Frontal cortex (tissue), 4 donors: ENCODE data around the gene ADAMTSL5. TPM values are rescaled to one million over a fixed set of nuclear protein-coding genes. Genes with fewer than 3 reads are reported as not detected.
"Not testable (repeated sequence)": the region's sequence is repeated elsewhere in the genome, so short reads cannot be mapped to it uniquely, and the experiment has no call there.

Experiments used
- DNase-seq, 2 donors: peaks; one replicate each; pipeline ENCODE4 v3.0.0; 2012; ENCODE audit warnings: low spot score in 2 of 2
- FAIRE-seq: peaks from 2 replicates; lab custom pipeline; 2012; peaks lifted over from hg19 to GRCh38; lab: Jason Lieb, UNC
- total RNA-seq: library from RNA; depleted of rRNA; stranded (reverse); fragments of >200 nt; gene quantifications from one replicate; pipeline ENCODE4 v1.2.3, GENCODE V29; 2014
- donor health status: control.
- donor health status: control.
- donor health status: control.

The ADAMTSL5 gene
- total RNA-seq, 1 donor from 2014 or later = under 0.01 TPM

GRCh38 chr19:1483979-1484428, 28.8 kb downstream of the ADAMTSL5 start:
- FAIRE-seq = no peak
- DNase-seq = peak in 1 of 2 donors; percentile 18

- FAIRE-seq (no peak), DNase-seq (peak in 1 of 2 donors; percentile 36)
Observed at GRCh38 chr19:1483131-1483978, 29.5 kb downstream of the ADAMTSL5 start.

GRCh38 chr19:1482361-1483130, 30.3 kb downstream of the ADAMTSL5 start:
- FAIRE-seq = no peak
- DNase-seq = peak; percentile 8 to 34

GRCh38 chr19:1481893-1482360, 30.9 kb downstream of the ADAMTSL5 start:
- peak in 1 of 2 donors; percentile 34 for DNase-seq
- FAIRE-seq = no peak

- FAIRE-seq = no peak
- peak; percentile 11 to 25 for DNase-seq
Observed at GRCh38 chr19:1481224-1481892, 31.5 kb downstream of the ADAMTSL5 start.

GRCh38 chr19:1478934-1479707, 33.7 kb downstream of the ADAMTSL5 start, which contains the start of gene C19orf25:
C19orf25 (minus strand) TSS chr19:1479215; CDS start chr19:1478903, 312 bp downstream.
- DNase-seq (peak; percentile 100), FAIRE-seq (no peak)

GRCh38 chr19:1477056-1477455, 35.8 kb downstream of the ADAMTSL5 start:
- not testable (repeated sequence) for DNase-seq, FAIRE-seq

- DNase-seq (peak in 1 of 2 donors; percentile 8), FAIRE-seq (no peak)
Observed at GRCh38 chr19:1475751-1476437, 36.9 kb downstream of the ADAMTSL5 start.

- FAIRE-seq (no peak), DNase-seq (peak in 1 of 2 donors; percentile 23)
Observed at GRCh38 chr19:1474765-1475351, 38.0 kb downstream of the ADAMTSL5 start.

GRCh38 chr19:1474011-1474764, 38.6 kb downstream of the ADAMTSL5 start:
- DNase-seq (peak; percentile 68 to 73), FAIRE-seq (no peak)

GRCh38 chr19:1473085-1473851, 39.6 kb downstream of the ADAMTSL5 start:
- DNase-seq = peak in 1 of 2 donors; percentile 41
- FAIRE-seq = no peak

GRCh38 chr19:1472231-1473084, 40.4 kb downstream of the ADAMTSL5 start:
- peak in 1 of 2 donors; percentile 44 for DNase-seq

GRCh38 chr19:1471515-1472160, 41.2 kb downstream of the ADAMTSL5 start:
- peak in 1 of 2 donors; percentile 70 for DNase-seq

More at GRCh38 chr19:1472231-1473084, 40.4 kb downstream of the ADAMTSL5 start:
- FAIRE-seq = no peak

GRCh38 chr19:1471010-1471514, 41.8 kb downstream of the ADAMTSL5 start:
- FAIRE-seq = no peak
- no peak for DNase-seq

More at GRCh38 chr19:1471515-1472160, 41.2 kb downstream of the ADAMTSL5 start:
- no peak for FAIRE-seq
